Stimulated activated naive CD8-positive, alpha-beta T cell treated with anti-CD3 and anti-CD28 coated beads, Interleukin-15, Interleukin-2, amounts not matched to agents 100 U/mL and 50 U/mL, for 24 hours (primary cell): ENCODE results near the gene TNNT2.

Experiments
- ATAC-seq: fragments of 150-1000 bp; cut with Tn5 transposase; one replicate; pipeline ENCODE4 v1.10.0; 2021
- DNase-seq: peaks from one replicate; pipeline ENCODE4 v3.0.0; 2021

The TNNT2 gene

GRCh38 chr1:201356701-201357100 lies 20.8 kb downstream of the TNNT2 start:
- no peak for DNase-seq
- ATAC-seq, result no peak

GRCh38 chr1:201356236-201356635 lies 21.2 kb downstream of the TNNT2 start:
- no peak for DNase-seq
- no peak for ATAC-seq

GRCh38 chr1:201355471-201355870 lies 22.0 kb downstream of the TNNT2 start:
- ATAC-seq (no peak), DNase-seq (no peak)

GRCh38 chr1:201354901-201355295 lies 22.6 kb downstream of the TNNT2 start:
- no peak for ATAC-seq
- DNase-seq, result no peak

GRCh38 chr1:201354151-201354900 lies 23.2 kb downstream of the TNNT2 start:
- no peak for ATAC-seq

GRCh38 chr1:201353186-201353940 lies 24.1 kb downstream of the TNNT2 start:
- ATAC-seq (no peak), DNase-seq (no peak)

More at GRCh38 chr1:201354151-201354900, 23.2 kb downstream of the TNNT2 start:
- no peak for DNase-seq

GRCh38 chr1:201351617-201352016 lies 25.9 kb downstream of the TNNT2 start:
- no peak for DNase-seq
- ATAC-seq, result no peak

- DNase-seq (no peak), ATAC-seq (no peak)
These were observed 26.6 kb downstream of the TNNT2 start for GRCh38 chr1:201350884-201351283.

- DNase-seq, result no peak
- no peak for ATAC-seq
These were observed 27.1 kb downstream of the TNNT2 start for GRCh38 chr1:201350361-201350725.

- no peak for ATAC-seq
These were observed 28.4 kb downstream of the TNNT2 start for GRCh38 chr1:201349092-201349491.

GRCh38 chr1:201348211-201348566 lies 29.3 kb downstream of the TNNT2 start:
- DNase-seq, result peak; percentile 29
- ATAC-seq, result peak; percentile 40

More at GRCh38 chr1:201349092-201349491, 28.4 kb downstream of the TNNT2 start:
- DNase-seq, result no peak

- no peak for ATAC-seq
- DNase-seq, result no peak
These were observed 29.8 kb downstream of the TNNT2 start for GRCh38 chr1:201347498-201348210.

- ATAC-seq, result no peak
- DNase-seq, result no peak
These were observed 30.5 kb downstream of the TNNT2 start for GRCh38 chr1:201346987-201347386.

- ATAC-seq (no peak), DNase-seq (peak; percentile 16)
These were observed 31.0 kb downstream of the TNNT2 start for GRCh38 chr1:201346337-201346939.

- ATAC-seq, result no peak
- no peak for DNase-seq
These were observed 32.5 kb downstream of the TNNT2 start for GRCh38 chr1:201345081-201345355.

- ATAC-seq (no peak), DNase-seq (no peak)
These were observed 33.0 kb downstream of the TNNT2 start for GRCh38 chr1:201344206-201345080.

- ATAC-seq (no peak), DNase-seq (no peak)
These were observed 36.1 kb downstream of the TNNT2 start for GRCh38 chr1:201341377-201341776.

GRCh38 chr1:201336711-201337450 lies 40.6 kb downstream of the TNNT2 start:
- ATAC-seq, result no peak
- DNase-seq, result no peak

GRCh38 chr1:201335901-201336300 lies 41.6 kb downstream of the TNNT2 start:
- no peak for ATAC-seq

GRCh38 chr1:201335174-201335870 lies 42.2 kb downstream of the TNNT2 start:
- ATAC-seq, result no peak
- DNase-seq, result no peak

More at GRCh38 chr1:201335901-201336300, 41.6 kb downstream of the TNNT2 start:
- DNase-seq, result no peak
